NCI-H2196 treated with DMSO at 0.1 percent for 48 hours (cell line): ENCODE results near the gene PLAU.
"Not testable (repeated sequence)": the region's sequence is repeated elsewhere in the genome, so short reads cannot be mapped to it uniquely, and the experiment has no call there.

Experiments
- DNase-seq: peaks from one replicate; lab custom pipeline; 2025; ENCODE audit not compliant: unreplicated experiment; lab: John Stamatoyannopoulos, UW

The PLAU gene

DNA sequence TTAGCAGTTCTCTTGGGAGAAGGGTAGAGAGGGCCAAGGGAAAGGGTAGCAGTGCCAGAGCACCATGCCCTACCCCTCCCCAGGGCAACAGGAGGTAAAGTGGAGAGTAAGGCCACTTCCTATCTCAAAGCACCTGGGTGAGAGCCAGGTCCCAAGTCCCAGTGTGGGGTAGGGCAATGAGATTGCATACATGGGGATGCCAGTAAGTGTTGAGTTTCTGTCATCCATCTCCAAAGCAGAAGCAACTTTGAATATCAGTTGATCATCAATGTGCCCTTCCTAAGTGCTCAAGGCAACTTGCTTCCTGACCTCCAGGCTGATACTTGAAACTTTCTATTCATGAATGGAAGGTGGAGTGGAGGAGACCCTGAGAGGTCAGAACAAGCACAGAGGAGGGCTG lies 34.4 kb upstream of the PLAU start:
- DNase-seq, result no peak

DNA sequence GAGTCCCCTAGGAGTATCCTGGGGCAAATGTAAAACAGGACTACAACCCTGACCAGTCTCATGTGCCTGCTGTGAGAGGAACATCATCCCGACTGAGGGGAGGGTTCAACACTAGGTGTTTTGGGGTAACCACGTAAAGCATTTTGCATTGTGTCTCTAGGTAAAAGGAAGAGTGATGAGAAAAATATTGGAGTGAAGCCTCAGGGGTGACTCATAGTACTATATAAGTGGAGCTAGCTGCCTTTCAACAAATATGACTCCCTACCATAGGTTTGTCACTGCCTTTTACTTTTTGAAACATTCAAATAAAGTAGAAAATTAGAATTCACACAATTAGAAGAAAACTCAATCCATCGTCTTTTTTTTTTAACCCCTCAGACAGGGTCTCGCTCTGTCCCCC lies 34.0 kb upstream of the PLAU start:
- no peak for DNase-seq

DNA sequence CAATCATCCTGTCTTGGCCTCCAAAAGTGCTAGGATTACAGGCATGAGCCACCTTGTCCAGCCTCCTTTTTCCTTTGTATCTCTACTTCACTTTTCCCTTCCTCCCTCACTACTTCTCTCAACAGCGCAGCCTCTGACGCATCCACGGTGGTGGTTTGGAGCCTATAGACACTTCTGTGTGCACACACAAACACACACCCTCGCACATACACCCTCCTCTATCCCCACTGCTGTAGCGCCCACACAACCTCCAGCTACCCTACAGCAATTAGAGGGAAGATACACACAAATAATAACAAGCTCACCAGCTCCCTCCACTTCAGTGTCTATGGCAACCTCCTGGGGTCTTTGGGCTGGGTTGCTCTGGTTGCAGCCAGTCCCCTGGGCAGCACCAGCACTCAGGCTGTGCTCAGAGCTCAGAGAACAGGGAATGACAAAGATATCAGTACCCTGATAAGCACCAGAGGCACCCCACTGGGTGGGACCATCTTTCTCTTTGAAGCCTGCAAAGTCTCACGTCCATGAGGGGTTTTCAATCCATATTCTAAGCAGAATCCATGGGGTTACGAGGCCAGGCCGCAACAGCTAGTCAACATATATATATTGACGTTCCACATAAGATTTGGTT lies 33.3 kb upstream of the PLAU start:
- DNase-seq, result no peak

- DNase-seq, result no peak
Observed at GRCh38 chr10:73878365-73878764, 32.6 kb upstream of the PLAU start.

GRCh38 chr10:73879296-73880173 lies 31.4 kb upstream of the PLAU start:
- DNase-seq, result no peak

DNA sequence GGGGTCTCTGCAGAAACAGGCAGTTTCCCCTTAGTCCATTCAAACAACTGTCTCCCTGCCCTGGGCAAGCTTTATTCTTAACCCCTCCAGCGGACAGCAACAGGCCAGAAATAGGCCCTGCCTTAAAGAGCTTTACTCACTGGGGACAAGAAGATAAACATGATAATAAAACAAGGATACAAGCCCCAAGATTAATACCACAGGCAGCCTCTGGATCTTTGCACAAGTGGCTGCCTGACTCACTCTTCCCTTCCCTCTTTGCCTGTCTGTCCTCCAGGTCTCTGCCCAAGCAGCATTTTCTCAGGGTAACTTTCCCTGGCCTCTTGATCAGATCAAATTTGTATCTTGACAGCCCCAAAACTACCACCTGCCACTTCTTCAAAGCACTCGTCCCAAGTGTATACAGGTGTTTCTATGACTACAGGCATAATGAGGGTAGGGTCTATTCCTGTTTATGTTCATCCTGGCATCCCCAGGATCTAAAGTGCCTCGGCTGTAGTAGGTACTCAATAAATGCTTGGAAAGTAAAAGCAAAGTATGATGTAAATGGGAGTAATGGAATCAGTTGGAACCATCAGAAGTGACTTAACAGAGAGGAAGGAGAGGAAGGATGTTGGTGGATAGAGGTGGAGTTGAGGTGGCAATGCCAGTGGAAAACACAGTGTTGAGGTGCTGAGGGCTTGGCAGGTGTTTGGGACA lies 29.6 kb upstream of the PLAU start:
- no peak for DNase-seq

GRCh38 chr10:73884017-73884416 lies 26.9 kb upstream of the PLAU start:
- no peak for DNase-seq

GRCh38 chr10:73886085-73886529 lies 24.8 kb upstream of the PLAU start:
- peak; percentile 79 for DNase-seq

- DNase-seq, result no peak
Observed at GRCh38 chr10:73886661-73887293, 24.2 kb upstream of the PLAU start.

- DNase-seq, result peak; percentile 41
Observed at GRCh38 chr10:73887294-73888039, 23.5 kb upstream of the PLAU start.

DNA sequence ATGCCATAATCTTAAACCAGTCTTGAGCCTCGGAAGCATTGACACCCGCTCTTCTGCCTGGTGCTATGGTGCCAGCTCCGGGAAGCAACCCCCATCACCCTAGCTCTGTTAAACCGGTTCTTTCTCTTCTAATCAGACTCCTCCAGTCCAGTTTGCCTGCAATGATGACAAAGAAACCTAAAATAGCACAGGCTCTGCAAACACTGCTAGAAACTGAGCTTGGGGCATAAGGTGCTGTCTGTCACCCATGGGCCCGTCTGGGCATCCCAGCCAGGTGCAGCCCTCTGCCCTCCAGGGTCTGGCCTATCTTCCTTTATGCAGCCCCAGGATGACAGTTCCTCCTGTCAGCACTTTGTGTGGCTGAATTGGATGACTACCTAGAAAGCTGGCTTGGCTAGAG lies 22.4 kb upstream of the PLAU start:
- no peak for DNase-seq

DNA sequence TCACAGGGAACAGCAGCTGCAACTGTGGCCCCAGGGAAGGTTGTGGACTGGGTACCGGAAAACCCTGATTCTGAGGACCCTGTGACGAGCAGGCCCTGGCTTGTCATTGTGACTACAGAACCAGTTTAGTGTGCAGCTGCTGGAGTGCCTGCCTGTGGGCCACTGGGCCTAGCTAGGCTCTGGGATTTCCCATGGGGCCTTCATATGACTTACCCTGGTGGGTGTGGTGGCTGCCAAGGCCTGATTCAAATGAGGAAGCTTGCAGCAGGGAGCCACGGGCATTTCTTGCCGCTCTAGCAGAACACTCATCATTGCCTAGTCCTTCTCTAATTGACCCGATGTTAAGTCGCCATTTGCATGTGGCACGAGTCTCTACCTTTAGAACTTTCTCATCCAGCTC lies 21.9 kb upstream of the PLAU start:
- no peak for DNase-seq

GRCh38 chr10:73889416-73889815 lies 21.5 kb upstream of the PLAU start:
- DNase-seq, result not testable (repeated sequence)

GRCh38 chr10:73890261-73890660 lies 20.7 kb upstream of the PLAU start:
- no peak for DNase-seq

DNA sequence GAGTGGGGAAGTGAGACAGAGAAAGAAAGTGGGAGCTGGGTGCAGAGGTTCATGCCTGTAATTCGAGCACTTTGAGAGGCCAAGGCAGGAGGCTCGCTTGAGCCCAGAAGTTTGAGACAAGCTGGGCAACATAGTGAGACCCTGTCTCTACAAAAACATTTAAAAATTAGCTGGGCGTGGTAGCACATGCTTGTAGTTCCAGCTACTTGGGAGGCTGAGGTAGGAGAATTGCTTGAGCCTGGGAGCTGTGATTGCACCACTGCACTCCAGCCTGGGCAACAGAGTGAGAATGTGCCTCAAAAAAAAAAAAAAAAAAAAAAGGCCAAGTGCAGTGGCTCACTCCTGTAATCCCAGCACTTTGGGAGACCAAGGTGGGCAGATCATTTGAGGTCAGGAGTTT lies 20.1 kb upstream of the PLAU start:
- not testable (repeated sequence) for DNase-seq

DNA sequence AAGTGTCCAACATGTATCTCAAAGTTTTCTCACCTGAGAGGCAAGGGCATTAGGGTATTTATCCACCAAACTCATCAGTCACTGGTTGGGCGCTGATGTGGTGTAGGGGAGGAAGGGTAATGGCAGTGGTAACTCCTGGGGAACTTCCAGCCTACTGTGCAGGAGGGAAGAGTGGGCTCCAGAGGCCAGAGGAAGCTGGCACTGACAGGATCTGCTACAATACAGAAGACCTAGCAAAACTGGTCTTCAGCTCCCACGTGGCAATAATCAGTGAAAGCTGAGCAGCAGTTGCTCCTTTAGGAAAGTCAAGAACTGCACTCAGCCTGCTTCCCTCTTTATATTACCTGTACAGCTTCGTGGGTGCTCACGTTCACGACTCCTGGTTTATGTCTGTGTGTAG lies 19.4 kb upstream of the PLAU start:
- DNase-seq, result no peak

- no peak for DNase-seq
Observed at GRCh38 chr10:73892310-73893030, 18.5 kb upstream of the PLAU start.

- no peak for DNase-seq
Observed at GRCh38 chr10:73893426-73893825, 17.5 kb upstream of the PLAU start.

GRCh38 chr10:73894245-73894971 lies 16.5 kb upstream of the PLAU start:
- no peak for DNase-seq
